Measurements from ENCODE around the gene LRRC59.

The LRRC59 gene

GRCh38 chr17:50388728-50389127 lies 8.6 kb downstream of the LRRC59 start (continued):
- no peak for TF ChIP-seq ARNTL (CRISPR knock-in tag; IDR thresholded peaks at IDR 0.05; ENCODE audit: borderline replicate concordance, low read depth)
- TF ChIP-seq TSHZ2 (CRISPR knock-in tag; IDR thresholded peaks at IDR 0.05) = no peak
- no peak for TF ChIP-seq BACH2 (CRISPR knock-in tag; IDR thresholded peaks at IDR 0.05; ENCODE audit: borderline replicate concordance)
- no peak for TF ChIP-seq RARB (CRISPR knock-in tag; IDR thresholded peaks at IDR 0.05)
- TF ChIP-seq OSR1 (CRISPR knock-in tag; IDR thresholded peaks at IDR 0.05) = no peak
- TF ChIP-seq ZNF565 (CRISPR knock-in tag; conservative IDR thresholded peaks at IDR 0.05; ENCODE audit: low read depth) = no peak
- no peak for TF ChIP-seq TOX (CRISPR knock-in tag; IDR thresholded peaks at IDR 0.05; ENCODE audit: borderline replicate concordance)
- TF ChIP-seq ZFP30 (CRISPR knock-in tag; IDR thresholded peaks at IDR 0.05) = no peak
- TF ChIP-seq PPARA (CRISPR knock-in tag; IDR thresholded peaks at IDR 0.05; ENCODE audit: borderline replicate concordance) = no peak

- ATAC-seq = no peak
- TF ChIP-seq ZNF565 (CRISPR knock-in tag; conservative IDR thresholded peaks at IDR 0.05; ENCODE audit: low read depth) = no peak
- no peak for TF ChIP-seq ZNF70 (CRISPR knock-in tag; IDR thresholded peaks at IDR 0.05)
- TF ChIP-seq ZC3H10 (CRISPR knock-in tag; IDR thresholded peaks at IDR 0.05) = no peak
- no peak for TF ChIP-seq ZFP30 (CRISPR knock-in tag; IDR thresholded peaks at IDR 0.05)
- TF ChIP-seq ISL1 (CRISPR knock-in tag; IDR thresholded peaks at IDR 0.05) = no peak
- no peak for TF ChIP-seq TOX (CRISPR knock-in tag; IDR thresholded peaks at IDR 0.05; ENCODE audit: borderline replicate concordance)
- TF ChIP-seq CSRNP3 (CRISPR knock-in tag; IDR thresholded peaks at IDR 0.05) = no peak
- TF ChIP-seq ZFP3 (CRISPR knock-in tag; IDR thresholded peaks at IDR 0.05) = no peak
Measured at GRCh38 chr17:50386510-50386909, 10.8 kb downstream of the LRRC59 start.

- no peak for ATAC-seq
- no peak for TF ChIP-seq OSR1 (CRISPR knock-in tag; IDR thresholded peaks at IDR 0.05)
- TF ChIP-seq, protein P1, sequence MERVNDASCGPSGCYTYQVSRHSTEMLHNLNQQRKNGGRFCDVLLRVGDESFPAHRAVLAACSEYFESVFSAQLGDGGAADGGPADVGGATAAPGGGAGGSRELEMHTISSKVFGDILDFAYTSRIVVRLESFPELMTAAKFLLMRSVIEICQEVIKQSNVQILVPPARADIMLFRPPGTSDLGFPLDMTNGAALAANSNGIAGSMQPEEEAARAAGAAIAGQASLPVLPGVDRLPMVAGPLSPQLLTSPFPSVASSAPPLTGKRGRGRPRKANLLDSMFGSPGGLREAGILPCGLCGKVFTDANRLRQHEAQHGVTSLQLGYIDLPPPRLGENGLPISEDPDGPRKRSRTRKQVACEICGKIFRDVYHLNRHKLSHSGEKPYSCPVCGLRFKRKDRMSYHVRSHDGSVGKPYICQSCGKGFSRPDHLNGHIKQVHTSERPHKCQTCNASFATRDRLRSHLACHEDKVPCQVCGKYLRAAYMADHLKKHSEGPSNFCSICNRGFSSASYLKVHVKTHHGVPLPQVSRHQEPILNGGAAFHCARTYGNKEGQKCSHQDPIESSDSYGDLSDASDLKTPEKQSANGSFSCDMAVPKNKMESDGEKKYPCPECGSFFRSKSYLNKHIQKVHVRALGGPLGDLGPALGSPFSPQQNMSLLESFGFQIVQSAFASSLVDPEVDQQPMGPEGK (CRISPR knock-in tag; IDR thresholded peaks at IDR 0.05; ENCODE audit: borderline replicate concordance) = no peak
- no peak for TF ChIP-seq RARB (CRISPR knock-in tag; IDR thresholded peaks at IDR 0.05)
- no peak for TF ChIP-seq ZC3H10 (CRISPR knock-in tag; IDR thresholded peaks at IDR 0.05)
- TF ChIP-seq ZNF70 (CRISPR knock-in tag; IDR thresholded peaks at IDR 0.05) = no peak
- no peak for TF ChIP-seq CSRNP3 (CRISPR knock-in tag; IDR thresholded peaks at IDR 0.05)
- no peak for TF ChIP-seq ARNTL (CRISPR knock-in tag; IDR thresholded peaks at IDR 0.05; ENCODE audit: borderline replicate concordance, low read depth)
- TF ChIP-seq, protein P2, sequence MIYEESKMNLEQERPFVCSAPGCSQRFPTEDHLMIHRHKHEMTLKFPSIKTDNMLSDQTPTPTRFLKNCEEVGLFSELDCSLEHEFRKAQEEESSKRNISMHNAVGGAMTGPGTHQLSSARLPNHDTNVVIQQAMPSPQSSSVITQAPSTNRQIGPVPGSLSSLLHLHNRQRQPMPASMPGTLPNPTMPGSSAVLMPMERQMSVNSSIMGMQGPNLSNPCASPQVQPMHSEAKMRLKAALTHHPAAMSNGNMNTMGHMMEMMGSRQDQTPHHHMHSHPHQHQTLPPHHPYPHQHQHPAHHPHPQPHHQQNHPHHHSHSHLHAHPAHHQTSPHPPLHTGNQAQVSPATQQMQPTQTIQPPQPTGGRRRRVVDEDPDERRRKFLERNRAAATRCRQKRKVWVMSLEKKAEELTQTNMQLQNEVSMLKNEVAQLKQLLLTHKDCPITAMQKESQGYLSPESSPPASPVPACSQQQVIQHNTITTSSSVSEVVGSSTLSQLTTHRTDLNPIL (CRISPR knock-in tag; IDR thresholded peaks at IDR 0.05; ENCODE audit: low read depth) = no peak
- no peak for TF ChIP-seq ZNF8 (CRISPR knock-in tag; IDR thresholded peaks at IDR 0.05)
- no peak for TF ChIP-seq PPARA (CRISPR knock-in tag; IDR thresholded peaks at IDR 0.05; ENCODE audit: borderline replicate concordance)
- no peak for TF ChIP-seq ISL1 (CRISPR knock-in tag; IDR thresholded peaks at IDR 0.05)
- TF ChIP-seq ZFP30 (CRISPR knock-in tag; IDR thresholded peaks at IDR 0.05) = no peak
- TF ChIP-seq ZNF565 (CRISPR knock-in tag; conservative IDR thresholded peaks at IDR 0.05; ENCODE audit: low read depth) = no peak
- TF ChIP-seq BACH2 (CRISPR knock-in tag; IDR thresholded peaks at IDR 0.05; ENCODE audit: borderline replicate concordance) = no peak
- no peak for TF ChIP-seq TOX (CRISPR knock-in tag; IDR thresholded peaks at IDR 0.05; ENCODE audit: borderline replicate concordance)
- TF ChIP-seq SNAI2 (CRISPR knock-in tag; IDR thresholded peaks at IDR 0.05) = no peak
Measured at GRCh38 chr17:50382931-50383330, 14.4 kb downstream of the LRRC59 start.
